CD4-positive, alpha-beta memory T cell (primary cell): Measurements from ENCODE around the gene TXNDC11. TPM values are rescaled to one million over a fixed set of nuclear protein-coding genes. Genes with fewer than 3 reads are reported as not detected.

Experiments used
- CTCF ChIA-PET: fragments of 350-600 bp; sonication (Branson Sonifier 250); formaldehyde crosslinking; loops from one replicate; lab custom pipeline; 2021; ENCODE audit warnings: inconsistent platforms; ENCODE audit not compliant: partially characterized antibody; lab: Charles Lee
- POLR2A ChIA-PET: fragments of 350-600 bp; sonication (Branson Sonifier 250); formaldehyde crosslinking; loops from one replicate; lab custom pipeline; 2021; ENCODE audit not compliant: partially characterized antibody; lab: Charles Lee
- DNase-seq, 5 donors: peaks; one replicate each; pipeline versions ENCODE4 v3.0.0 to v3.0.0-alpha.2; 2020 to 2022; ENCODE audit warnings: mixed read lengths in 1 of 5
- H3K27ac ChIP-seq: one replicate; pipeline ENCODE4 v1.7.0; 2013; ENCODE audit warnings: low read depth, low read length
- H3K27me3 ChIP-seq: 2 replicates; pipeline ENCODE4 v1.7.0; 2013; ENCODE audit warnings: mild to moderate bottlenecking, low read length, moderate library complexity; ENCODE audit not compliant: insufficient read depth
- H3K36me3 ChIP-seq: 2 replicates; pipeline ENCODE4 v1.7.0; 2013; ENCODE audit warnings: mild to moderate bottlenecking, low read length, moderate library complexity; ENCODE audit not compliant: insufficient read depth
- H3K4me1 ChIP-seq: 2 replicates; pipeline ENCODE4 v1.7.0; 2013; ENCODE audit warnings: mild to moderate bottlenecking, low read length, moderate library complexity; ENCODE audit not compliant: insufficient read depth
- H3K4me3 ChIP-seq, 2 donors: one replicate each; pipeline ENCODE4 v1.7.0; 2013; ENCODE audit warnings: low read length in 2 of 2, mild to moderate bottlenecking in 1 of 2
- H3K9me3 ChIP-seq, 2 donors: one replicate each; pipeline ENCODE4 v1.7.0; 2013; ENCODE audit warnings: low read length in 2 of 2, control low read depth in 1 of 2; ENCODE audit not compliant: control insufficient read depth in 1 of 2
- H3K27ac Mint-ChIP-seq, 7 donors: one replicate each; pipeline ENCODE4 v1.8.0; 2020 to 2021; ENCODE audit warnings: mixed read lengths in 7 of 7, mild to moderate bottlenecking in 6 of 7, inconsistent platforms in 3 of 7, moderate library complexity in 3 of 7
- H3K27me3 Mint-ChIP-seq, 2 donors: one replicate each; pipeline ENCODE4 v1.8.0; 2020 to 2021; ENCODE audit warnings: mixed read lengths in 2 of 2
- H3K36me3 Mint-ChIP-seq, 2 donors: one replicate each; pipeline ENCODE4 v1.8.0; 2020 to 2021; ENCODE audit warnings: mixed read lengths in 2 of 2, inconsistent platforms in 1 of 2, mild to moderate bottlenecking in 1 of 2
- H3K4me1 Mint-ChIP-seq, 4 donors: one replicate each; pipeline ENCODE4 v1.8.0; 2020 to 2021; ENCODE audit warnings: mixed read lengths in 4 of 4, mild to moderate bottlenecking in 1 of 4
- H3K4me3 Mint-ChIP-seq, 8 donors: one replicate each; pipeline ENCODE4 v1.8.0; 2020 to 2021; ENCODE audit warnings: mixed read lengths in 8 of 8, mild to moderate bottlenecking in 7 of 8, moderate library complexity in 6 of 8, inconsistent platforms in 3 of 8
- H3K9me3 Mint-ChIP-seq, 8 donors: one replicate each; pipeline ENCODE4 v1.8.0; 2020 to 2021; ENCODE audit warnings: mixed read lengths in 8 of 8, mild to moderate bottlenecking in 5 of 8, inconsistent platforms in 3 of 8, moderate library complexity in 1 of 8
- intact Hi-C: fragments of 100-400 bp; cut with micrococcal nuclease; formaldehyde crosslinking; loops from one replicate; pipeline ENCODE4 v1.15.1; 2023
- polyA plus RNA-seq, 2 donors: library from polyadenylated mRNA; unstranded; fragments of 300-500 nt; fragmentation: Illumina TruSeq; gene quantifications; one replicate each; pipeline ENCODE4 v1.2.3, GENCODE V29; 2021
- total RNA-seq, 2 experiments: library from RNA; stranded (reverse); gene quantifications; one replicate each; pipeline ENCODE4 v1.2.3, GENCODE V29; 2021

Gene TXNDC11
- total and polyA plus RNA-seq, 4 experiments from 2014 or later = 51.7 to 62.6 (median 57.3) TPM

- ChIA-PET POLR2A (interaction anchor here (1.2 to 1.5 kb wide), 2 partner anchors 20 to 35 kb away, joined by 3 read pairs; no protein-coding TSS in a partner anchor), CTCF (interaction anchor here (1.3 kb wide), 1 partner anchor 19 kb away, joined by 3 read pairs; no protein-coding TSS in a partner anchor)
- no peak overlapping the region for H3K27ac ChIP-seq
Measured at GRCh38 chr16:11762431-11762830, 19.8 kb upstream of the TXNDC11 start.

GRCh38 chr16:11759997-11760396 lies 17.3 kb upstream of the TXNDC11 start:
- peaks cover 74 to 82% of the 10 kb centered on the region in 2 donors for H3K36me3 Mint-ChIP-seq
- Histone ChIP-seq H3K36me3 (peaks cover 69% of the 10 kb centered on the region), H3K4me1 (no peaks in the 10 kb centered on the region), H3K27me3 (no peaks in the 10 kb centered on the region), H3K4me3 (no peak overlapping the region), H3K9me3 (no peaks in the 10 kb centered on the region), H3K27ac (no peak overlapping the region)
- H3K27me3 Mint-ChIP-seq = no peaks in the 10 kb centered on the region
- no peaks in the 10 kb centered on the region for H3K9me3 Mint-ChIP-seq
- H3K4me1 Mint-ChIP-seq = no peaks in the 10 kb centered on the region
- ChIA-PET CTCF (no interaction called here), POLR2A (no interaction called here)
- H3K27ac Mint-ChIP-seq = peak overlapping the region in 4 of 7 donors; percentile 42 to 84 (median 77)
- H3K4me3 Mint-ChIP-seq = no peak overlapping the region
- intact Hi-C loops = loop anchor here (5.0 kb wide), 1 partner anchor 37 kb away; the partner anchor contains the start of gene ZC3H7A
- no peak for DNase-seq

More at GRCh38 chr16:11762431-11762830, 19.8 kb upstream of the TXNDC11 start:
- peaks cover 63 to 77% of the 10 kb centered on the region in 2 donors for H3K36me3 Mint-ChIP-seq
- H3K9me3 Mint-ChIP-seq = no peaks in the 10 kb centered on the region
- peak overlapping the region in 3 of 7 donors; percentile 6 to 85 (median 57) for H3K27ac Mint-ChIP-seq
- intact Hi-C loops = loop anchor here (5.0 kb wide), 1 partner anchor 35 kb away; the partner anchor contains the start of gene ZC3H7A
- H3K4me1 Mint-ChIP-seq = no peaks in the 10 kb centered on the region
- Histone ChIP-seq H3K27me3 (no peaks in the 10 kb centered on the region), H3K9me3 (no peaks in the 10 kb centered on the region), H3K36me3 (peaks cover 71% of the 10 kb centered on the region), H3K4me3 (no peak overlapping the region), H3K4me1 (no peaks in the 10 kb centered on the region)
- no peak overlapping the region for H3K4me3 Mint-ChIP-seq
- no peak for DNase-seq
- no peaks in the 10 kb centered on the region for H3K27me3 Mint-ChIP-seq

- H3K36me3 Mint-ChIP-seq = peaks cover 69 to 78% of the 10 kb centered on the region in 2 donors
- POLR2A ChIA-PET = interaction anchor here (0.5 to 1.3 kb wide), 3 partner anchors 15 to 66 kb away, joined by 3 to 5 read pairs (median 3); no protein-coding TSS in a partner anchor
- no peak overlapping the region for H3K4me3 Mint-ChIP-seq
Measured at GRCh38 chr16:11759163-11759834, 16.6 kb upstream of the TXNDC11 start.

GRCh38 chr16:11757671-11758545 lies 15.3 kb upstream of the TXNDC11 start:
- Mint-ChIP-seq H3K4me1 (no peaks in the 10 kb centered on the region), H3K4me3 (no peak overlapping the region), H3K36me3 (peaks cover 71 to 79% of the 10 kb centered on the region in 2 donors), H3K27ac (peak overlapping the region in 4 of 7 donors; percentile 36 to 70 (median 42)), H3K27me3 (no peaks in the 10 kb centered on the region), H3K9me3 (no peaks in the 10 kb centered on the region)
- intact Hi-C loops = no loop called here
- H3K27me3 ChIP-seq = no peaks in the 10 kb centered on the region
- no peak overlapping the region for H3K4me3 ChIP-seq
- no peaks in the 10 kb centered on the region for H3K4me1 ChIP-seq
- no peaks in the 10 kb centered on the region for H3K9me3 ChIP-seq
- no peak for DNase-seq
- no peak overlapping the region for H3K27ac ChIP-seq
- H3K36me3 ChIP-seq = peaks cover 71% of the 10 kb centered on the region
- ChIA-PET CTCF (interaction anchor here (0.5 kb wide), 1 partner anchor 1346 kb away, joined by 3 read pairs; no protein-coding TSS in a partner anchor), POLR2A (interaction anchor here (1.1 to 1.3 kb wide), 2 partner anchors 14 to 40 kb away, joined by 3 to 5 read pairs; no protein-coding TSS in a partner anchor)

More at GRCh38 chr16:11759163-11759834, 16.6 kb upstream of the TXNDC11 start:
- H3K4me1 Mint-ChIP-seq = no peaks in the 10 kb centered on the region
- intact Hi-C loops = no loop called here
- no peaks in the 10 kb centered on the region for H3K9me3 Mint-ChIP-seq
- no peaks in the 10 kb centered on the region for H3K4me1 ChIP-seq
- no peak overlapping the region for H3K27ac ChIP-seq
- no peak for DNase-seq
- no peaks in the 10 kb centered on the region for H3K9me3 ChIP-seq
- no peaks in the 10 kb centered on the region for H3K27me3 Mint-ChIP-seq
- peak overlapping the region in 1 of 7 donors; percentile 81 for H3K27ac Mint-ChIP-seq
- no peak overlapping the region for H3K4me3 ChIP-seq
- CTCF ChIA-PET = no interaction called here
- no peaks in the 10 kb centered on the region for H3K27me3 ChIP-seq
- peaks cover 69% of the 10 kb centered on the region for H3K36me3 ChIP-seq

- Mint-ChIP-seq H3K27ac (peak overlapping the region in 2 of 7 donors; percentile 19 to 42), H3K27me3 (no peaks in the 10 kb centered on the region), H3K4me1 (no peaks in the 10 kb centered on the region), H3K9me3 (no peaks in the 10 kb centered on the region), H3K4me3 (no peak overlapping the region), H3K36me3 (peaks cover 63 to 74% of the 10 kb centered on the region in 2 donors)
- CTCF ChIA-PET = no interaction called here
- intact Hi-C loops = no loop called here
- POLR2A ChIA-PET = no interaction called here
- Histone ChIP-seq H3K4me1 (no peaks in the 10 kb centered on the region), H3K36me3 (peaks cover 70% of the 10 kb centered on the region), H3K4me3 (no peak overlapping the region), H3K27me3 (no peaks in the 10 kb centered on the region), H3K9me3 (no peaks in the 10 kb centered on the region), H3K27ac (no peak overlapping the region)
- no peak for DNase-seq
Measured at GRCh38 chr16:11756248-11756647, 13.6 kb upstream of the TXNDC11 start.

GRCh38 chr16:11755022-11755760 lies 12.5 kb upstream of the TXNDC11 start:
- no peaks in the 10 kb centered on the region for H3K9me3 Mint-ChIP-seq
- intact Hi-C loops = no loop called here
- DNase-seq = no peak
- Histone ChIP-seq H3K9me3 (no peaks in the 10 kb centered on the region), H3K4me3 (no peak overlapping the region), H3K27ac (no peak overlapping the region), H3K36me3 (peaks cover 68% of the 10 kb centered on the region), H3K4me1 (no peaks in the 10 kb centered on the region), H3K27me3 (no peaks in the 10 kb centered on the region)
- H3K36me3 Mint-ChIP-seq = peaks cover 58 to 73% of the 10 kb centered on the region in 2 donors
- peak overlapping the region in 1 of 7 donors; percentile 43 for H3K27ac Mint-ChIP-seq
- ChIA-PET POLR2A (no interaction called here), CTCF (no interaction called here)
- no peaks in the 10 kb centered on the region for H3K27me3 Mint-ChIP-seq
- H3K4me1 Mint-ChIP-seq = no peaks in the 10 kb centered on the region
- no peak overlapping the region for H3K4me3 Mint-ChIP-seq
